H9 (cell line): ENCODE data around the gene SPTBN1. TPM values are rescaled to one million over a fixed set of nuclear protein-coding genes. Genes with fewer than 3 reads are reported as not detected.

Experiments used
- DNase-seq: peaks from one replicate; pipeline ENCODE4 v3.0.0-alpha.2; 2017
- H2AFZ ChIP-seq: one replicate; pipeline ENCODE4 v1.6.1; 2013; ENCODE audit warnings: mild to moderate bottlenecking, low read length, control low read depth, moderate library complexity
- H2AK5ac ChIP-seq: 2 replicates; pipeline ENCODE4 v1.6.1; 2013; ENCODE audit warnings: low read length, control low read depth, mixed read lengths; ENCODE audit not compliant: insufficient read length
- H2BK120ac ChIP-seq: one replicate; pipeline ENCODE4 v1.6.1; 2013; ENCODE audit warnings: low read depth, mild to moderate bottlenecking, low read length, control low read depth, inconsistent platforms; ENCODE audit not compliant: poor library complexity, severe bottlenecking
- H2BK12ac ChIP-seq: 2 replicates; pipeline ENCODE4 v1.6.1; 2013; ENCODE audit warnings: low read length, control low read depth, mixed read lengths, low read depth; ENCODE audit not compliant: insufficient read length
- H2BK15ac ChIP-seq: 2 replicates; pipeline ENCODE4 v1.6.1; 2013; ENCODE audit warnings: low read depth, low read length, control low read depth
- H2BK20ac ChIP-seq: one replicate; pipeline ENCODE4 v1.6.1; 2013; ENCODE audit warnings: low read depth, mild to moderate bottlenecking, low read length, control low read depth, inconsistent platforms; ENCODE audit not compliant: poor library complexity, severe bottlenecking
- H2BK5ac ChIP-seq: 2 replicates; pipeline ENCODE4 v1.6.1; 2013; ENCODE audit warnings: low read length, control low read depth, mixed read lengths; ENCODE audit not compliant: insufficient read length
- H3K14ac ChIP-seq: 2 replicates; pipeline ENCODE4 v1.6.1; 2013; ENCODE audit warnings: low read length, control low read depth; ENCODE audit not compliant: insufficient read depth
- H3K18ac ChIP-seq: 2 replicates; pipeline ENCODE4 v1.6.1; 2013; ENCODE audit warnings: low read depth, mild to moderate bottlenecking, mixed read lengths, low read length, control low read depth; ENCODE audit not compliant: insufficient read length
- H3K23ac ChIP-seq: 2 replicates; pipeline ENCODE4 v1.6.1; 2013; ENCODE audit warnings: low read length, control low read depth, mixed read lengths, low read depth; ENCODE audit not compliant: insufficient read length
- H3K23me2 ChIP-seq: 2 replicates; pipeline ENCODE4 v1.6.1; 2013; ENCODE audit warnings: low read depth, mild to moderate bottlenecking, mixed read lengths, low read length, control low read depth; ENCODE audit not compliant: insufficient read length, poor library complexity, severe bottlenecking
- H3K27ac ChIP-seq: 2 replicates; pipeline ENCODE4 v1.5.1; 2013; ENCODE audit warnings: low read length, control low read depth, mixed read lengths, low read depth; ENCODE audit not compliant: insufficient read length
- H3K27me3 ChIP-seq: 2 replicates; pipeline ENCODE4 v1.6.1; 2013; ENCODE audit warnings: low read length, control low read depth, inconsistent platforms; ENCODE audit not compliant: insufficient read depth
- H3K4ac ChIP-seq: 2 replicates; pipeline ENCODE4 v1.6.1; 2013; ENCODE audit warnings: low read depth, mild to moderate bottlenecking, control low read depth, inconsistent platforms, low read length, moderate library complexity
- H3K4me1 ChIP-seq: 2 replicates; pipeline ENCODE4 v1.6.1; 2013; ENCODE audit warnings: low read length, control low read depth, inconsistent platforms; ENCODE audit not compliant: insufficient read depth
- H3K4me2 ChIP-seq: 2 replicates; pipeline ENCODE4 v1.6.1; 2013; ENCODE audit warnings: low read length, control low read depth, mixed read lengths; ENCODE audit not compliant: insufficient read length, insufficient read depth
- H3K56ac ChIP-seq: 2 replicates; pipeline ENCODE4 v1.6.1; 2013; ENCODE audit warnings: low read depth, mild to moderate bottlenecking, mixed read lengths, low read length, control low read depth; ENCODE audit not compliant: insufficient read length
- H3K79me1 ChIP-seq: 2 replicates; pipeline ENCODE4 v1.6.1; 2013; ENCODE audit warnings: low read depth, mild to moderate bottlenecking, moderate library complexity, low read length, control low read depth, inconsistent platforms; ENCODE audit not compliant: insufficient read depth, poor library complexity, severe bottlenecking
- H3K79me2 ChIP-seq: 2 replicates; pipeline ENCODE4 v1.6.1; 2013; ENCODE audit warnings: low read length, control low read depth, inconsistent platforms; ENCODE audit not compliant: insufficient read depth
- H3K9ac ChIP-seq: 2 replicates; pipeline ENCODE4 v1.6.1; 2013; ENCODE audit warnings: low read length, control low read depth, mixed read lengths; ENCODE audit not compliant: insufficient read length; ENCODE audit errors: extremely low read depth
- H3K9me3 ChIP-seq: one replicate; pipeline ENCODE4 v1.6.1; 2013; ENCODE audit warnings: low read depth, low read length, inconsistent platforms; ENCODE audit not compliant: control insufficient read depth
- H3T11ph ChIP-seq: one replicate; pipeline ENCODE4 v1.6.1; 2013; ENCODE audit warnings: mild to moderate bottlenecking, low read length, control low read depth, inconsistent platforms
- H4K20me1 ChIP-seq: one replicate; pipeline ENCODE4 v1.6.1; 2013; ENCODE audit not compliant: control insufficient read depth, insufficient read length, insufficient read depth
- H4K5ac ChIP-seq: 2 replicates; pipeline ENCODE4 v1.6.1; 2013; ENCODE audit warnings: low read depth, mild to moderate bottlenecking, mixed read lengths, low read length, control low read depth; ENCODE audit not compliant: insufficient read length
- H4K8ac ChIP-seq: replicated peaks from 2 replicates; pipeline ENCODE4 v1.6.1; 2013; ENCODE audit warnings: low read length, control low read depth, mixed read lengths, low read depth; ENCODE audit not compliant: insufficient read length
- H4K91ac ChIP-seq: 2 replicates; pipeline ENCODE4 v1.6.1; 2013; ENCODE audit warnings: low read depth, mild to moderate bottlenecking, moderate library complexity, mixed read lengths, low read length, control low read depth; ENCODE audit not compliant: insufficient read length
- H3K27ac Mint-ChIP-seq, 3 experiments: 2 replicates in 2 of 3; 3 replicates in 1 of 3; pipeline ENCODE4 v1.8.0; 2020 to 2021; ENCODE audit warnings: mixed read lengths in 3 of 3, mild to moderate bottlenecking in 1 of 3, moderate library complexity in 1 of 3
- H3K27me3 Mint-ChIP-seq: 2 replicates; pipeline ENCODE4 v1.8.0; 2021; ENCODE audit warnings: low read depth, mild to moderate bottlenecking, moderate library complexity, mixed read lengths
- H3K36me3 Mint-ChIP-seq, 3 experiments: 2 replicates in 2 of 3; 3 replicates in 1 of 3; pipeline ENCODE4 v1.8.0; 2020 to 2021; ENCODE audit warnings: low read depth in 3 of 3, mixed read lengths in 3 of 3; ENCODE audit not compliant: insufficient read depth in 1 of 3
- H3K4me1 Mint-ChIP-seq, 2 experiments: 2 replicates each; pipeline ENCODE4 v1.8.0; 2020; ENCODE audit warnings: mixed read lengths in 2 of 2
- H3K4me3 Mint-ChIP-seq, 2 experiments: 2 replicates in 1 of 2; 3 replicates in 1 of 2; pipeline ENCODE4 v1.8.0; 2020 to 2021; ENCODE audit warnings: mild to moderate bottlenecking in 2 of 2, mixed read lengths in 2 of 2, moderate library complexity in 1 of 2
- H3K9me3 Mint-ChIP-seq, 2 experiments: 2 replicates in 1 of 2; 3 replicates in 1 of 2; pipeline ENCODE4 v1.8.0; 2020; ENCODE audit warnings: mild to moderate bottlenecking in 2 of 2, mixed read lengths in 2 of 2, moderate library complexity in 1 of 2
- WGBS: extraction: QIAGEN DNeasy Blood & Tissue Kit; methylation state at CpG from one replicate; pipeline ENCODE4 v1.1.7; 2013; ENCODE audit warnings: missing lambda C conversion rate, low lambda C conversion rate, mixed read lengths; ENCODE audit not compliant: insufficient read length; ENCODE audit errors: extremely low coverage; 5-methylcytosine and 5-hydroxymethylcytosine counted together
- total RNA-seq: library from RNA; stranded (reverse); gene quantifications from 2 replicates; pipeline ENCODE4 v1.2.1, GENCODE V29; 2021
- TF ChIP-seq, protein P1 (sequence below): fragments of 200-600 bp; sonication (generic); conservative IDR thresholded peaks from 3 replicates; pipeline ENCODE4 v1.8.0; 2021; ENCODE audit warnings: antibody characterized with exemption, mild to moderate bottlenecking

The SPTBN1 gene
- total RNA-seq, 1 experiment from 2014 or later: 164 TPM

DNA sequence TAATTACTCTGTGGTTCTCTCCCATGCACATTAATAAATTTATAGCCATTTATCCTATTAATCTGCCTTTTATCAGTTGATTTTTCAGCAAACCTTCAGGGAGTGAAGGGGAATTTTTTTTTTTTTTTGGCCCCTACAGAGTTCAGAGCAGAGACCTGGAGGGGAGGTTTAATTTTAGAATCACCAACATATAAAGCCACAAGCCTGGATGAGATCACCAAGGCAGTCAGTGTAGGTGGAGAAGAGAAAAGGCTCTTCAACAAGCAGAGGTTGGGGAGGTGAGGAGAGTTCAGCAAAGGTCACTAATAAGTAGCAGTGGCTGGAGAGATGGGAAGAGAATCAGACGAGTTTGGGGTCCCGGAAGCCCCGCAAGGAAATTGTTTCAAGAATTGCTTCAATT, 48.4 kb upstream of the SPTBN1 start:
- TF ChIP-seq, protein P1, sequence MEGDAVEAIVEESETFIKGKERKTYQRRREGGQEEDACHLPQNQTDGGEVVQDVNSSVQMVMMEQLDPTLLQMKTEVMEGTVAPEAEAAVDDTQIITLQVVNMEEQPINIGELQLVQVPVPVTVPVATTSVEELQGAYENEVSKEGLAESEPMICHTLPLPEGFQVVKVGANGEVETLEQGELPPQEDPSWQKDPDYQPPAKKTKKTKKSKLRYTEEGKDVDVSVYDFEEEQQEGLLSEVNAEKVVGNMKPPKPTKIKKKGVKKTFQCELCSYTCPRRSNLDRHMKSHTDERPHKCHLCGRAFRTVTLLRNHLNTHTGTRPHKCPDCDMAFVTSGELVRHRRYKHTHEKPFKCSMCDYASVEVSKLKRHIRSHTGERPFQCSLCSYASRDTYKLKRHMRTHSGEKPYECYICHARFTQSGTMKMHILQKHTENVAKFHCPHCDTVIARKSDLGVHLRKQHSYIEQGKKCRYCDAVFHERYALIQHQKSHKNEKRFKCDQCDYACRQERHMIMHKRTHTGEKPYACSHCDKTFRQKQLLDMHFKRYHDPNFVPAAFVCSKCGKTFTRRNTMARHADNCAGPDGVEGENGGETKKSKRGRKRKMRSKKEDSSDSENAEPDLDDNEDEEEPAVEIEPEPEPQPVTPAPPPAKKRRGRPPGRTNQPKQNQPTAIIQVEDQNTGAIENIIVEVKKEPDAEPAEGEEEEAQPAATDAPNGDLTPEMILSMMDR: no peak
- H3K9me3 Mint-ChIP-seq: no peaks in the 10 kb centered on the region
- Histone ChIP-seq H3K4me2 (no peak overlapping the region), H2BK12ac (no peak overlapping the region), H2BK15ac (no peak overlapping the region), H2AFZ (no peak overlapping the region), H3K23me2 (no peaks in the 10 kb centered on the region), H3K79me1 (no peaks in the 10 kb centered on the region), H3K56ac (no peak overlapping the region), H4K8ac (no peak overlapping the region), H3K9ac (no peak overlapping the region), H3K18ac (no peak overlapping the region), H3K23ac (no peak overlapping the region), H4K91ac (no peak overlapping the region), H4K5ac (no peak overlapping the region), H2BK120ac (no peak overlapping the region), H4K20me1 (no peaks in the 10 kb centered on the region), H3K4ac (no peak overlapping the region), H3T11ph (no peak overlapping the region), H3K14ac (no peak overlapping the region), H3K27ac (no peak overlapping the region), H2AK5ac (no peak overlapping the region), H3K9me3 (no peaks in the 10 kb centered on the region), H2BK5ac (no peak overlapping the region), H3K27me3 (no peaks in the 10 kb centered on the region), H3K79me2 (no peaks in the 10 kb centered on the region), H2BK20ac (no peak overlapping the region), H3K4me1 (no peaks in the 10 kb centered on the region; the same call in 1 of the 2 replicates)
- H3K27ac Mint-ChIP-seq: no peak overlapping the region
- peaks cover 4 to 15% of the 10 kb centered on the region in 2 experiments for H3K4me1 Mint-ChIP-seq
- no peaks in the 10 kb centered on the region for H3K36me3 Mint-ChIP-seq
- WGBS: no CpG with 5 or more reads among the region's 3 CpGs
- H3K4me3 Mint-ChIP-seq: no peak overlapping the region
- no peaks in the 10 kb centered on the region for H3K27me3 Mint-ChIP-seq
- DNase-seq: no peak
